ENCODE data around the gene SPANXN1. TPM values are rescaled to one million over a fixed set of nuclear protein-coding genes. Genes with fewer than 3 reads are reported as not detected.

Gene SPANXN1, protein sequence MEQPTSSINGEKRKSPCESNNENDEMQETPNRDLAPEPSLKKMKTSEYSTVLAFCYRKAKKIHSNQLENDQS
- not detected in 5 replicates for total RNA-seq (2022; extraction: Qiagen RNA extraction)

DNA sequence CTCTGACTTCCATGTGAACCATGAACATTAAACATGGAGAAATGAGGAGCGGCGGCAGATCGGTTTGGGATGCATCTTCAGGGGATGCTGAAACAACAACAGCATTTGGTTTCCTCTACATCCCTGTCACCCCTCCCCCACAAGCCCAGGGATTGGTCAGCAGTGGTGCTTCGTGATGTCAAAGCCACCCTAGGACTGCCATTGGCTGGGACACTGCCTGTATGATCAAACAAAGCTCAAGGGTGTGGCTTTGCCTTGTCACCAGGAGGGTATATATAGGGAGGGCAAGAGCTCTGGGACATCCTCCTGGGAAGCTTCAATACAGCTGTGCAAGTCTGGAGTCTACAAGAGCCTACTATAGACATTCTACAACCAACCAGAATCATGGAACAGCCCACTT lies at the start of gene SPANXN1:
Gene SPANXN1, plus strand, starts transcription at position 301 of the 400 bp plus-strand sequence. Its CDS starts 84 bp downstream, at position 385.

Measured in A549 treated with CORT108297 at 1 μM for 4 hours (cell line).